GM18511 (cell line): ENCODE results near the gene POLR3H.
"Not testable (repeated sequence)": the region's sequence is repeated elsewhere in the genome, so short reads cannot be mapped to it uniquely, and the experiment has no call there.

ENCODE experiments used
- ATAC-seq: cut with Tn5 transposase; IDR thresholded peaks from one replicate; pipeline ENCODE4 v1.9.1; 2021; ENCODE audit warnings: mild to moderate bottlenecking, moderate library complexity; ENCODE audit not compliant: unreplicated experiment

Gene POLR3H

GRCh38 chr22:41565403-41566054 is 21.3 kb upstream of the POLR3H start:
- ATAC-seq = no peak

DNA sequence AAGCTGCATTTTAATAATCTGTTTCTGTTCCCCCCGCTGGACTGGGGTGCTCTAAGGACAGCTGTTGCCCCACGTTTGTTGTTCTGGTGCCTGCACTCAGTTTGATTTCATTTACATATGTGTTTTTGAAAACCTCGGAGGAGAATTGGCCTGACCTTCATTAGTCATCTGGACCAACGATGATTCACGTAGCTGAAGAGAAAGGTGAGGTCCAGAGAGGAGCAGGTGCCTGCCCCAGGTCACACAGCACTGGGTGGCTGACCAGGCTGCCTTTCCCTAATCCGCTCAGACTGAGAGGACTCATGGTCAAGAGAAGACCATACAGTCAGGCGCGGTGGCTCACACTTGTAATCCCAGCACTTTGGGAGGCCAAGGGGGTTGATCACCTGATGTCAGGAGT is 20.3 kb upstream of the POLR3H start:
- ATAC-seq = no peak

DNA sequence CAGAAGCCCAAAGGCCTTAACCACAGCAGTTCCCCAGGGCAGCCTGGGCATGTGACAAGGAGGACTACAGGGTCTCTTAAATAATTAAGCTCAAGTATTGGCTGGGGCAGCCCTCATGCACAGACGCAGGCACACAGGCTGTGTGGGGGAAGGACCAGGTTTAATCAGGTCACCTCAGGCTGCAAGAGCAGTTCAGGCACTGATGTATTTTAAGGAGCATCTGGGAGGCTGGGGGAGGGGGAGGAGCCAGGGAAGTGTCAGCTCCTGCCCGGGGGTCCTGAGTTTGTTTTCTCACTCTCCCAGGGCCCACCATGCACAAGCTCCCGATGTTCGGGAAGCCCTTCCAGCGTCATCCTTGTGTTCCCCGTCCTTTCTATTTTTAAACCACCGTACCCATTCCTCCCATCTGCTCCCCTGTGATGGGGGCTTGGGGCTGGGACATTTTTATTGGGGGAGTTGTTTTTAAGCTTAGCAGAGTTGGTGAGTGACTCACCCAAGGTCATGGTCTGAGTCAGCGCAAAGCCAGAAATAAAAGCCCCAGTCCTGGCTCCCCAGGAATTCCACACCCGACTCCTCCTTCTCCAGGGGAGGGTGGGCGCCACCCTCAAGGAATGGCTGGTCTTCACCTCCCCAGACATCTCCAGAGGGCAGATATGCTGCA is 18.9 kb upstream of the POLR3H start:
- ATAC-seq = no peak

- ATAC-seq = no peak
Measured at GRCh38 chr22:41562461-41562860, 18.2 kb upstream of the POLR3H start.

DNA sequence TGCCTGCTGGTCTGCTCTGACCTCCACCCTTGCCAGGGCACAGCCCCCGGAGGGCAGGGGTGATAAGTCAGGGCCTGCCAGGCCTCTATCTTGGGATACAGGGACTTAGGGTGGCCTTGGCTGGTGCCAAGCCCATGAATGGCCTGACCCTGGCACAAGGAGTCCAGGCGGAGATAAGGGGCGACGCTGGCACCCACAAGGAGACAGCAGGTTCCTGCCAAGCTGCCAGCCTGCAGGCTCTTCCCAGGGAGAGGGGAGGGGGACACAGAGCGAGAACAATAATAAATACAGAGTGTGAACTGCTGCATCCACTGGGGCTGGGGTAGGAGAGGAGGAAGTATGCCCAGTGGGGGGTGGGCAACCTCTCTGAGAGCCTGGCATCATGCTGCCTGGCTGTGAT is 17.5 kb upstream of the POLR3H start:
- ATAC-seq = no peak

DNA sequence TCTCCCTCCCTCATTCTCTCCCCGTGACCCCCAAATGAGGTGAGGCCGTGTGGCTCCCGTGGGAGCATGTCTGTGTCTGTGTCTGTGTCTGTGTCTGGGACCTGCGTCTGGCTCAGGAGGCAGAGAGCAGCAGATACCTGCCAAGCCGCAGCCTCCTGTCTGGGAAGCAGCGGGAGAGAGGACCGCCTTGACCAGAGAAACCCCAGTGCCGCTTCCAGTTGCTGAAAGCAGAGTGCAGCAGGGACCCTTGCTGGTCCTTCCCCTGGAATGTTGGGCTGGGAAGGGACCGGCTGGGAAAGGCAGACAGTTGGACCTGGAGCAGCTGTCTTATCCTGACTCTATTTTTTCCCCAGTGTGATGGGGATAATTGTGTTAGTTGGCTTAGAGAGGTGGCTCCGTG is 17.1 kb upstream of the POLR3H start:
- no peak for ATAC-seq

DNA sequence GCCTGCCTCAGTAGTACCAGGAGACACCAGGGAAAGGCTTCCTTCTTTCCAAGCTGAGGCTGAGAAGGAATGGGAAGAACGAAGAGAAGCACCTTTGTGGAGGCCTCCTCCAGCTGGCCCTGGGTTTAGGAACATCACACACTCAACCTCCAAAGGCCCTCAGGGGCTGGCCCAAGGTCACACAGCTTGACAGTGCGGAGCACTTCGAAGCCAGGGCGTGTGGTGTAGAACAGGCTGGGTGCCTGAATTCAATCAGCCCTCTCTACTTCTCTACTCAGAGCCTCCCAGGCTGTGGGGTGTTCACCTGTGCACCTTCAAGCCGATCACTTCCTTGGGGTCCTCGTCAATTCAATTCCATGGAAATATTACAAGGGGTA is 15.8 kb upstream of the POLR3H start:
- no peak for ATAC-seq

GRCh38 chr22:41558241-41558630 is 14.0 kb upstream of the POLR3H start:
- ATAC-seq = not testable (repeated sequence)

DNA sequence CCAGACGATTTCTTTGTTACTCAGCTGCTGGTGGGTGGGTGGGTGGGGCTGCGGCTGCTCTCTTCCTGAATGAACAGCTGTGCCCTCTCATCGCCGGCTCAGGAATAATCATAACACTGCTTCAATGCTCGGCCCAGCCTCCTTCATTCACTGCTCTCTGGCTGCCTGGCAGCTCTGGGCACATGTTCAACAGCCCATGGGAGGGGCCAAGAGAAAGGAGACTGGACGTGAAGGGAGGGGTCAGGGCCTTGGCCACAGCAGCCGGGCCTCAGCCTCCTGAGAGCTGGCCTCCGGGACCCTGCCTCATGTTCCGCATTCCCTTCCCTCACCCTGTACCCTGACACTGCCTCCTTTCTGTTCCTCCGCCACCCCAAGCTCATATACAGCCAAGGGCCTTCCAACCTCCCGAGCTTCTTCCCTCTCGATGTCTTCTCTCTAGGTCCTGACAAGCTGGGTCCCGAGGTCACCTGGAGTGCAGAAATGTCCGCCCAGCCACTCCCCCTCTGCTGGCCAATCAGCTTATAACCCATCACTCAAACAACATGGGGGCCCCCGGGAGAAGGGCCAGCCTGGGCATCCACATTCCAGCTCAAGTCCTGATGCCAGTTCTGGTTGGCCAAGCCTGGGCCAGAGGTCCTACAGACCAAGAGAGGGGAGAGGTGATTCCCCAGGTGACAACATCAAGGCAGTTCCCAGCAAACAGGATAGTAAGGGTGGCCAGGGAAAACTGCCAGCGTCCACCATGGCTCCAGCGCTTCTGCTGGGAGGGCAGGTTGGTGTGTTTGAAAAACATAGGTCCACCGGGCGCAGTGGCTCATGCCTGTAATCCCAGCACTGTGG is 13.4 kb upstream of the POLR3H start:
- no peak for ATAC-seq

- no peak for ATAC-seq
Measured at GRCh38 chr22:41556561-41556960, 12.3 kb upstream of the POLR3H start.

DNA sequence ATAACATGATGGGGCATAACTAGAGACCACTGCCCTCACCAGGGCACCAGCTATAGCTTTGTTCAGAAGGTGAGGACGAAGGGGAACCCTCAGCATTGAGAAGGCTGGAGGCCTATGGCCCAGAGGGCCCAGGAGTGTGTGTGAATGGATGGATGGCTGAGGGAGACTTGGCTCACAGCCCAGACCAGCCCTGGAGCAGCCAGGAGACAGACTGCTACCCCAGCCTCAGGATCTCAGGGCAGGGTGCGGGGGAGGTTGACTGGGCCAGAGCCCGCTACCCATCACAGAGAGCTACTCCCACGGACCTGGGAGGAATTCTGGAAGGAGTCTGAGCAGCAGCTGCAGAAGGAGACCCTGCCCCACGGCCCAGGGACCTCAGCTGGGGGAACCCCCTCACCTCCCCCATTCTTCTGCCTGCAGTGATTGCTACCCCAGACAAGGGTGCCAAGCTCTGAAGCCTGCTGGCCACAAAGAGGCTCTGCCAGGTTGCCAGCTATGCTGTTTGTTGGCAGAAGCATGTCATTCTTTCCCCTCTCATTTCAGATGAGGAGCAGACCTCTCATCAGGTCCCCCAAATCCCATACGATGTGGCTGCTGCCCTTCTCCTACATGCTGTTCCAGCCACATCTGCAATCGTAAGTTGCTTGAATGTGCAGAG is 11.2 kb upstream of the POLR3H start:
- ATAC-seq = no peak

GRCh38 chr22:41551877-41552582 is 7.8 kb upstream of the POLR3H start:
- no peak for ATAC-seq

DNA sequence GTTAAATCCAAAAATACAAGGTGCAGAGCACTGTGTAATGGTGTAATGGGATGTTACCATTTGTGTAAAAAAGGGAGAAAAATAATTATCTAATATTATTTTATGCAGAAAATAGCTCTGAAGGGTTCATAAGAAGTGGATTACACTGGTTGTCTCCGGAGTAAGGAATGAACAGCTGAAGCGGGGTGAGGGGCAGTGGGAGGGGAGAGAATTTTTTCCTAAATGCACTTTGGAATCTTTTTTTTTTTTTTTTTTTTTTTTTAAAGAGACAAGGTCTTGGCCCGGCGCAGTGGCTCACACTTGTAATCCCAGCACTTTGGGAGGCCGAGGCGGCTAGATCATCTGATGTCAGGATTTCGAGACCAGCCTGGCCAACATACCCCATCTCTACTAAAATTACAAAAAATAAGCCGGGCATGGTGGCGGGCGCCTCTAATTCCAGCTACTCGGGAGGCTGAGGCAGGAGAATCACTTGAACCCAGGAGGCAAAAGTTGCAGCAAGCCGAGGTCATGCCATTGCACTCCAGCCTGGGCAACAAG is 6.8 kb upstream of the POLR3H start:
- ATAC-seq = no peak

- ATAC-seq = no peak
Measured at GRCh38 chr22:41548830-41549211, 4.6 kb upstream of the POLR3H start.

DNA sequence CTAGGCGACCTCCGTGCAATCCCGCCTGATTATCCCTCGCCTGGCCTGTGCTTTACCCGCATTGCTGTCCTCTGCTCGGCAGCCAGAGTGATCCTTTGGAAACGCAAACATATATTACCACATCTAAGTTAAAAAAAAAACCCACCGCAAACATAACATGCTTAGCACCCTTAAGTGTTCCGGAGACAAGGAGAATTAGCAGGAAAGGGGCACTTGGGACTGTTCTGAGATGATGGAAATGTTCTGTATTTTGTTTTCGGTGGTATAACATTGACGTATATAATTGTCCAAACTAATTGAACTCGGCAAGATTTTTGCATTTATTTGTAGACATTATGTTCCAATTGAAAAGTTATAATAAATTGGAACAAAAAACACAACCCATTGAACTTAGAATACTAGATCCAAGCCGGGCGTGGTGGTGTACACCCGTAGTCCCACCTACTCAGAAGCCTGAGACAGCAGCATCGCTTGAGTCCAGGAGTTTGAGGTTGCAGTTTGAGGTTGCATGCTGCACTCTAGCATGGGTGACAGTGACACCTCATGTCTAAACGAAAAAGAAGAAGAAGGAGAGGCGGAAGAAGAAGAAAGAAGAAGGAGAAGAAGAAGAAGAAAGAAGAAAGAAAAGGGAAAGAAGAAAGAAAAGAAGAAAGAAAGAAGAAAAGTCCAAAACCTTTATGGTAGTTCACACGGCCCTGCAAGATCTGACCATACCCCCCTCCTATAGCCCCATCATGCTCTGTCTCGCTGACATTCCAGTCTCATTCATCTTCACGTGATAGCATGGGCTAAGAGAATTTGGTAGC is 604 bp upstream of the POLR3H start:
- no peak for ATAC-seq

DNA sequence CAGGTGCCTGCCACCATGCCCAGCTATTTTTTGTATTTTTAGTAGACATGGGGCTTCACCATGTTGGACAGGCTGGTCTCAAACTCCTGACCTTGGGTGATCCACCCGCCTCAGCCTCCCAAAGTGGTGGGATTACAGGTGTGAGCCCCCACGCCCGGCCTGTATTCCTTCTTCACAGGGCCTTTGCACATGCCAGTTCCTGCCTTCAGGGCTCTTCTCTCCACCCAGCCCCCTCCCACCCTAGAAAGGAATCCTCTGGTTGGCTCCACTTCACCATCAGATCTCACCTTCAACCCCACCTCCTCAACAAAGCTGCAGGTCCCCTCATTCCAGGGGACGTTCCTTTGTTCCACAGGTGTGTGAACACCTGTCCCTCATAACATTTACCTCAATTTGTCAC is 2.0 kb downstream of the POLR3H start:
- ATAC-seq = no peak

GRCh38 chr22:41541484-41541883 is 2.8 kb downstream of the POLR3H start:
- ATAC-seq = no peak

DNA sequence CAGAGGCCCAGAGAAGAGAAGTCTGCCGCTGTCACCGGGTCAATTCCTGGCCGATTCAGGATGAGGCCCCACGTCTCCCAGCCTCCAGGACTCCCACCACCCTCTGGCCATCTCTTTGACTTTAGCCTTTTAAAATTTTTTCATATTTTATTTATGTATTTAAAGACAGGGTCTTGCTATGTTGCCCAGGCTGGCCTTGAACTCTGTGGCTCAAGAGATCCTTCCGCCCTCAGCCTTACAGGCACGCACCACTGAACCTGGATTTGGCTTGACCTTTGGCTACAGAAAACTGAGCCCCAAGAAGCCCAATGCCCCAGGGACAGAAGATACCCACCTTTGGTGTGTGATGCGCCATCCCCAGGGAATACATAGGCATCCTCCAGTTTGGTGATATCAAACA is 3.9 kb downstream of the POLR3H start:
- ATAC-seq = no peak

DNA sequence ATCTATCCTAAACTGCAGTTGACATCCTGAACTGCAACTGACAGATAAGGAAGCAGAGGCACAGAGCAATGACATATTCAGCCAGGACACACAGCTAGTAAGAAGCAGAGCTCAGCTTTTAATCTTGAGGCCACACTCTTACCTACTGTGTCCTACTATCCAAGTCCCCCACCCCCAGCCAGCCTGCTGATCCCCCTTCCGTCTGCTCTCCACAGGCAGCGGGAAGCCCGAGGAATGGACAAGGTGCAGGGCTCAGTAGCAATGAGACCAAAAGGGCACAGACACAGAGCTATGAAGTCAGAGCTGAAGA is 4.3 kb downstream of the POLR3H start:
- no peak for ATAC-seq
